ENCODE measurements around the gene AMN1.
"Not testable (repeated sequence)": the region's sequence is repeated elsewhere in the genome, so short reads cannot be mapped to it uniquely, and the experiment has no call there.

AMN1 gene

DNA sequence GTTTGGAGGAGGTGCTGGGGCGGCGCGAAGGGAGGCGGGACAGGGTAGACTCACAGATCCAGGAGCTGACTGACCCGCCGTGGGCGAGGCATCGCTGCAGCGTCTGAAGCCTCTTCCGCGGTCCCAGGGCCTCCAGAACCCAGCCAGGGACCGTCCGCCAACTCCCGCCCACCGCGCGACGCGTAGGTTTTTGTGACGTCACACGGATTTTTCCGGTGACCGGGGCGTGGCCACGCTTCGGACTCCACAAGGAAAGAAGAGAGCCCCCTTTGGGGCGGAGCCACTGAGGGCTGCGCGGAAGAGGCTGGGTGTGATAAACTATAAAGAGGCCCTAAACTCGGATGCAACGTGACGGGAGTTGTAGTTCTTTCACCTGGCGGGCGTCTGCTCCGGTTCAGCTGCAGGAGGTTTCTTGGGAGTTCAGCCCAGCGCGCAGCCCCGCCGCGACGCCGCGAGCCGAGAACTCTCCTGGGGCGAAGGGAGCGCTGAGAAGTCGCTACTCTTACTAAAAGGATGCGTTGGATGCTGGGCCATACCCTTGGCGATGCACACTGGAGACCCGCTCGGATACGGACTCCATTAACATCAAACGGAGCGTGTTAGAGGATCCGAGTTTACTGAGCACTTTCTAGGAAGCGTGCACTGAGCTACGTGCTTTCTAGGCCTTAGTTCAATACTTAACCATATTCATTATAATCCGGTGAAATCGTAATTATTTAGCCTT, at the start of gene AMN1:
TSS of gene AMN1 (minus strand) at position 105 of the 724 bp plus-strand sequence. CDS start at position 92, 13 bp downstream.
- TF ChIP-seq ZNF274 (IDR thresholded peaks at IDR 0.05; ENCODE audit: low read depth, low read length), result no peak
- H3K4me3 ChIP-seq (ENCODE audit: low read length), result peak within 1 kb of the TSS; percentile 84

DNA sequence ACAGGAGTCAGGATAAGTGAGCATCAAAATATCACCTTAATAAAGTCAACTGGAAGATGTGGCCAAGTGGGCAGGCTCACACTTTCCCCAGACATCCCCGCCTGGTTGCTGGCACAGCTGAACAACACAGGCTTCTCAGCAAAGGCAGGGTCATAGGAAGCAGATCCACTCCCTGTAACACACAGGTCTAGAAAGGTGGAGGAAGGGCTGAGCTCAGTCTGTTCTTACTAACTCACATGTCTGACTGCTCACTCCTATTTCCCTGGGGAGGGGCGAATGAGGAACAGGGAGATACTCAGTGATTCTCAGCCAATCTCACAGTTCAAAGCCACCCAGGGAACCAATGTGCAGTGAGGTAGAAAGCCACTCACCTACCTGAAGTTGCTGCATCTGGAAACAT, 45.0 kb upstream of the AMN1 start:
- no peak for TF ChIP-seq ZNF274 (IDR thresholded peaks at IDR 0.05; ENCODE audit: low read depth, low read length)
- no peak overlapping the region for H3K4me3 ChIP-seq (ENCODE audit: low read length)

DNA sequence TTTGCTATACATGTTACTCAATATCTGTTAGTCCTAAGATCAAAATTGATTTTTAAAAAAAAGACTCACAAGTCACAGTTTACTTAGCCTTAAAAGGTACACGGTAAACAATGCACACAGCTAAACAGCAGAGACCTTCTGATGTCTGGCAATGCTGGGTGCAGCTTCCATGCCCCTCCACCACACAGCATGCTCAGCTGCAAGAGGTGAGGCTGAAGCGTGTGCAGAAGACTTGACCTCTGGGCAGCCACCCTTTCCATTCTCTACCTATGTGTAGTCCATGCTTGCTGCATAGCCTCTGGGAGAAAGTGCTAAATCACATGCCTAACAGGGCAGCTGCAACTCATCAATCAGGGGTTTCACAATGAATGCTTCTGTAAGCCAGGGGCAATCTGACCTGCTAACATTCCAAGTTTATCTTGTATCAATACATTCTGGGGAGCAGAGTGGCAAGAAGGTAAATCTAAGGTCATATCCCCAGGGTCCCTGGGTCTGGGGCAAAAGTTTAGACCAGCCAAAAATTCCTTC, 44.5 kb upstream of the AMN1 start:
- TF ChIP-seq ZNF274 (IDR thresholded peaks at IDR 0.05; ENCODE audit: low read depth, low read length), result no peak
- H3K4me3 ChIP-seq (ENCODE audit: low read length), result no peak overlapping the region

DNA sequence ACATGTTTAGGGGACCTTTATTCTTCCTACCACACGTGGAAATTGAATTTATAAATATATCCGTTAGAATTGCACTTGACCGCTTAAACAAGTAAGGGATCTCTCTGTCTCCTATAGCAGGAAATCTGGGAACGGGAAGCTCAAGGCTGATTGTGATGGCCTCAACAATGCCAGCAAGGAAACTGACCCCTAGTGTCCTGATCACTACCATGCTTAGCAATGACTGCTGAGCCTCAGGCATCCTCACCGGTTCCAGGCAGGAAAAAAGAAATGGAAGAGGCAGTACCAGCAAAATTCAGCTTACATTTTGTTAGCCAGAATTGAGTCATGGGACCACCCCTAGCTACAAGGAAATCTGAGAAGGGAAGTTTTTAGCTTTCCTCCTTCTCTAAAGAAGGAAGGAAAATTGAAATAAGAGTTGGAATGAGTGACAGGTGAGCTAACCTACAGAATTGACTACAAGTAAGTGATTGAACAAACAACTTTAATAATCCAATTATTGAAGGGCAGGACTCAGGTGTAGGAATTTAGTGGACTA, 43.9 kb upstream of the AMN1 start:
- no peak overlapping the region for H3K4me3 ChIP-seq (ENCODE audit: low read length)
- TF ChIP-seq ZNF274 (IDR thresholded peaks at IDR 0.05; ENCODE audit: low read depth, low read length), result no peak

DNA sequence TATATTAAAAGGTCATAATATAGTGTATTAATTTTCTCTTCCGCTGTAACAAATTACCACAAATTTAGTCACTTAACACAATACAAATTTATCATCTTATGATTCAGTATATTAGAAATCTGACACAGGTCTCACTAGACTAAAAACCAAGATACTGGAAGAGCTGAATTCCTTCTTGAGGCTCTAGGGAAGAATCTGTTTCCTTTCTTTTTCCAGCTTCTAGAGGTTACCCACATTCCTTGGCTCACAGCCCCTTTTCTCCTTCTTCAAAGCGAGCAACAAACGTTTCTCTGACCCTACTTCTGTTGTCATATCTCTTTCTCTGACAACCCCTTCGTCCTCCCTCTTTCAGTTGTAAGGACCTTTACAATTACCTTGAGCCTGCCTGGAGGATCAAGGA, 43.4 kb upstream of the AMN1 start:
- no peak overlapping the region for H3K4me3 ChIP-seq (ENCODE audit: low read length)
- no peak for TF ChIP-seq ZNF274 (IDR thresholded peaks at IDR 0.05; ENCODE audit: low read depth, low read length)

DNA sequence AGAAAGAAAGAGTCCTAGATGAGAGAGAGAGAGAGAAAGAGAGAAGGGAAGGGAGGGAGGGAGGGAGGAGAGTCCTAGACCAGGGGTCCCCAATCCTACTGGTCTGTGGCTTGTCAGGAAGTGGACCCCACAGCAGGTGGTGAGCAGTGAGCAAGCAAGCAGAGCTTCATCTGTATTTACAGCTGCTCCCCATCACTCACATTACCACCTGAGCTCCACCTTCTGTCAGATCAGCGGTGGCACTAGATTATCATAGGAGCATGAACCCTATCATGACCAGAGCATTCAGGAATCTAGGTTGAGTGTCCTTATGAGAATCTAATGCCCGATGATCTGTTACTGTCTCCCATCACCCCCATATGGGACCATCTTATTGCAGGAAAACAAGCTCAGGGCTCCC, 39.2 kb upstream of the AMN1 start:
- TF ChIP-seq ZNF274 (IDR thresholded peaks at IDR 0.05; ENCODE audit: low read depth, low read length), result no peak
- no peak overlapping the region for H3K4me3 ChIP-seq (ENCODE audit: low read length)

DNA sequence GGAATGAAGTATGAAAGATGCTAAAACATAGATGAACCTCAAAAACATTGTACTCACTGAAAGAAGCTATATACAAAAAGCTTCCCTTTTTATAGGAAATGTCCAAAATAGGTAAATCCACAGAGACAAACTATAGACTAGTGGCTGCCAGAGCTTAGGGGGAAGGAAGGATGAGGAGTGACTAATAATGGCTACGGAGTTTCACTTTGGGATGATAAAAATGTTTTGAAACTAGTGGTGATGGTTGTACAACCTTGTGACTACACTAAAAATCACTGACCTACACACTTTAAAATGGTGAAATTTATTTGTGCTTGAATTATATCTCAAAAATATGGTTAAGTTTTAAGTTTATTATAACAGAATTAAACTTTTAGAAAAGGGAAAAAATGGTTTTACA, 37.1 kb upstream of the AMN1 start:
- no peak overlapping the region for H3K4me3 ChIP-seq (ENCODE audit: low read length)
- no peak for TF ChIP-seq ZNF274 (IDR thresholded peaks at IDR 0.05; ENCODE audit: low read depth, low read length)

DNA sequence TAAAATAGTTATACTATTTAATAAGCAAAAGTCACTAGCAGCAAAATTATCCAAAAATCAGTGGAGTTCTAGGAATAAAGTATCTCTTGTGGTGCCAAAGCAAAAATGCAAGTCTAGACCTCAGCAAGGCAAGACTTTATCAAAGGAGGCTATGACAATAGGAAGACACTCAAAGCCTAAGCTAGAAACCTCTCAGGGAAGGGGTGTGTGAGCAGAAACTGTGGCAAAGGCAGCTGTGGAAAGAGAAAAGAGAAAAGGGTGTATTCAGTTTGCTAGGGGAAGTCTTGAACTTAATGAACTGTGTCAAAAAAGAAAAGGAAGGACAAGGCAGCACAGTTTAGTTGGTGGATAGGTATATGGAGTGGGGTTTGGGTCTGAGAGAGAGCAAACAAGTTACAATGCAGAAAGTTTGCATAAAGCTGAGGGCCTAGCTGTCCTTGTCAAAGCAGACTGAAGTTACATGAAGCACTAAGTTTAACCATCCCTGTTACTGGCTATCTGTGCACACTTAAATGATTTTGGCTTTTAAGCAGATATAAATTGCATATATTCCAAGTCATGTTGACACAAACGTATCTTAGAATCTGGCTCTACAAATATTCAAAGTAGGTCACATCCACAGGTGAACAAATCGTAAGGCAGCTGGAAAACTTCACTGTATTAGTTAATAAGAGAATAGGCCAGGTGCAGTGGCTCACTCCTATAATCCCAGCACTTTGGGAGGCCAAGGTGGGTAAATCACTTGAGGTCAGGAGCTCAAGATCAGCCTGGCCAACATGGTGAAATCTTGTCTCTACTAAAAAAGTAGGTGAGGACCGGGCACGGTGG, 31.0 kb upstream of the AMN1 start:
- no peak for TF ChIP-seq ZNF274 (IDR thresholded peaks at IDR 0.05; ENCODE audit: low read depth, low read length)
- no peak overlapping the region for H3K4me3 ChIP-seq (ENCODE audit: low read length)

DNA sequence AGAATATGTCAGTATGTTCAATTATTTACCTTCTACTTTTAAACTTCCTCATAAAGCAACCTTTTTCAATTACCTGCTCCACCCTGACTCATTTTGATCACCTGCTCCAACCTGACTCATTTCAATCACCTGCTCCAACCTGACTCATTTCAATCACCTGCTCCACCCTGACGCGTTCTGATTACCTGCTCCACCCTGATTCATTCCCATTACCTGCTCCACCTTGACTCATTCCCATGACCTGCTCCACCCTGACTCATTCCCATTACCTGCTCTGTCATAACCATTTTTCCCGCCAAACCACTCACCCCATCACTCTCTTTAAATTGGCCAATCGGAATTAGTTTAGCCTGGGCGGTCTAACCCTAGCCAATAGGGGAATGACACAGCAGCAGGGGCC, 29.5 kb upstream of the AMN1 start:
- H3K4me3 ChIP-seq (ENCODE audit: low read length), result not testable (repeated sequence)

DNA sequence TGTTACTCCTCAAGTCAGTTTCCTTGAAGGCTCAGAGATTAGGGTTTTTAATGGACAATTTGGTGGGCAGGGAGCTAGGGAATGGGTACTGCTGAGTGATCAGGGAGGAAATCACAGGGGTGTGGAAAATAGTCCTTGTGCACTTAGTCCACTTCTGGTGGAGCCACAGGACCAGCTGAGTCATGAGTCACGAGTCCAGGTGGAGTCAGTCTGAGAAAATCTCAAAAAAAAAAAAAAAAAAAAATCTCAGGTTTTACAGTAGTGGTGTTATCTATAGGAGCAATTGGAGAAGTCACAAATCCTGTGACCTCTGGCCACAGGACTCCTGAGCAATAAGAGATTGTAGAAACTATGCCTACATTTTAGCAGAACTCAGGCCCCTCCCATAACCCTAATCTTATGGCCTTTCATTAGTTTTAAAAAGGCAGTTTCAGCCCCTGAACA, 28.2 kb upstream of the AMN1 start:
- TF ChIP-seq ZNF274 (IDR thresholded peaks at IDR 0.05; ENCODE audit: low read depth, low read length), result no peak
- no peak overlapping the region for H3K4me3 ChIP-seq (ENCODE audit: low read length)

DNA sequence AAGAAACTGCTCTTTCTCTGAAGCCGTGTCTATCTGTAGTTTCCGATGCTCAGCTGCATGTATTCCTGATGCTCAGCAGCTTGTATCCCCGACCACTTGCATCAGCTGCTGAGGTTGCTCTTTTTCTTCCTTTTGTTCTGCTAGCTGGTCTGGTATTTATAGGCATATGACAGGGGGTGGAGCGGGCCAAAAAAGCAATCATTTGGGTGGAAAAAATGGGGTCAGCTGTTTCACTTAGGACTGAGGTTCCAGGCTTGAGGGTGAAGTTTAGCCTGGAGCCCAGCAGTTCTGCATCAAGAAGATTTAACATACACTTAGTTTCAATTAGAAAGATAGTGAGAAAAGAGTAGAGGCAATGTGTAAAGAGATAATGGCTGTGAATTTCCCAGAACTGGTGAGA, 23.6 kb upstream of the AMN1 start:
- H3K4me3 ChIP-seq (ENCODE audit: low read length), result no peak overlapping the region
- TF ChIP-seq ZNF274 (IDR thresholded peaks at IDR 0.05; ENCODE audit: low read depth, low read length), result no peak

DNA sequence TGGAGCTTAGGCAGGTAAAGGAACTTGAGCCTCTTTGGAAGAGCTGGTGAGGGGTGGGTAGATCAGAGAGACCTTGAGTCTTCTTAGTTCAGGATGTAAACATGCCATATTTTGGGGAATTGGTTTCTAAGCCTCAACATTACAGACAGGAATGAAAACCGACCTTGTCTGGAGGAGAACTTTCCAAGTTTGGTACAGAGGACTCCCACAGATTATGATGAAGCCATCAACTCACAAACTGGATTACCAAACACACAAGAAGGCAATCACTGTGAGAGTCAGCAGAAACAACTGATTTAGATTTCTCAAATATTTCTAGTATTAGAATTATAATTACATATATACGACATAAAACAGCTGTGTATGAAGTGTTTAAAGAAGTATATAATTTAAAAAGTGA, 22.3 kb upstream of the AMN1 start:
- H3K4me3 ChIP-seq (ENCODE audit: low read length), result no peak overlapping the region; the same call in 1 of the 2 replicates
- no peak for TF ChIP-seq ZNF274 (IDR thresholded peaks at IDR 0.05; ENCODE audit: low read depth, low read length)

DNA sequence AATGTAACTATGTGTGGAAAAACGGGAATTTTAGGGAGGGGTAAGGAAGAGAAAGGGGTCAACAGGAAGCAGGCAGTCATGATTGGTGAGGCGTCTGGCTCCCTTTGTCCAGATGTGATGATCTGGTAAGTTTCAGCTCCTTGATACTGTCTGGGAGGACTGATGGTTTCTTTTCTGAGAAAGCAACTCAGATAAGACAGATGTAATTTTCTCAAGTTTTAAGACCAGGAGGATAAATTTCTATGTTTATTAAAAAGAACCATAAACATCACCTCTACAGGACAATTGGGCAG, 21.9 kb upstream of the AMN1 start:
- TF ChIP-seq ZNF274 (IDR thresholded peaks at IDR 0.05; ENCODE audit: low read depth, low read length), result no peak
- H3K4me3 ChIP-seq (ENCODE audit: low read length), result no peak overlapping the region; the same call in 1 of the 2 replicates

DNA sequence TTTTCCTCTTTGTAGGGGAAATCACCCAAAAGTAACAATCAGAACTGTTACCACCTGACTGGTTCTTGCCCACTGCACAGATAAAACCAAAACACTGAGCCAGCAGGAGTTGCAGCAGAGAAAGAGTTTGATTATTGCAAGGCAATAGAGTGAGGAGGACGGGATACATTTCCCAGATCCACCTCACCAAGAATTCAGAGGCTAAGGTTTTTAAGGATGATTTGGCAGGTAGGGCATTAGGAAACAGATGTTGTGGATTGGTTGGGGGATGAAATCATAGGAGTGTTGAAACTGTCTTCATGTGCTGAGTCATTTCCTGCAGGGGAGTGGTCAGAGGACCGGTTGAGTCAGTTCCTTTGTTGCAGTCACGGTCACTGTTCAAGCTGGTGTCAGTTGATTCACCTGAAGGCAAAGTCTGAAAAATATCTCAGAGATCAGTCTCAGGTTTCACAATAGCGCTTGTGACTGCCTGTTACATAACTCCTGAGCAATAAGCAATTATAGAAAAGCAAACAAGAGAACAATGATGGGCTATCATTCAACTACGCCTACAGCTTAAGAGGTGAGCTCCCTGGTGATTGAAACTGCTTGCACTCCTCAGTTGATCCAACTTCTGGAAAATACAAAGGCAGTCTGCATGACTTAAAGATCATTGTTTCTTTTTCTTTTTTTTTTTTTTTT, 20.3 kb upstream of the AMN1 start:
- no peak overlapping the region; the same call in 1 of the 2 replicates for H3K4me3 ChIP-seq (ENCODE audit: low read length)
- TF ChIP-seq ZNF274 (IDR thresholded peaks at IDR 0.05; ENCODE audit: low read depth, low read length), result no peak

Measured in GM08714 (cell line).